ENCODE results near the gene TTN. TPM values are rescaled to one million over a fixed set of nuclear protein-coding genes. Genes with fewer than 3 reads are reported as not detected.
A peak's percentile ranks its signal among the peaks of the same experiment; 100 is the strongest.

Gene TTN
- total and polyA plus RNA-seq, 8 donors = 0.96 to 13.8 (median 8.3) TPM

DNA sequence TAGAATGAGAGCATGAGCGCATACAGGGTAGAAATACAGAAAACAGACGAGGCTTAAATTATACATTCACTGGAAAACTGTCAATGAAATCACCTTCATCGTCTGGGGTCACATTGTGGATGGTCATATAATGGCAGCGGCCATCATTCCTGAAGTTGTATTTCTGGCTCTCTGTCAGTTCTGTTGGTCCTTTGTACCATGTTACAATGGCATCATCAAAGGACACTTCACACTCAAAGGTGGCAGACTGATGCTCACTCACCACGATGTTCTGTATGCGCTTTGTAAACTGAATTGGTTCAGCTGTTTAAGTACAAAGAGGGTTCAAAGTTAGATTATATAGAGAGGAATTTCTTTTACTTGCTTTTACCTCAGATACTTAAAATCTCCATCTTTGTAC is 104.9 kb downstream of the TTN start:
- 86% methylated on average over 6 of the region's 6 CpGs for WGBS, 2 donors
- no peaks in the 10 kb centered on the region for H3K4me1 ChIP-seq
- no peaks in the 10 kb centered on the region for H3K27me3 ChIP-seq
- H3K4me3 ChIP-seq = no peak overlapping the region
- no peak for DNase-seq
- no peak for FAIRE-seq
- no peak for ATAC-seq
- no peak overlapping the region for H3K27ac ChIP-seq
- peaks cover 0 to 21% (median 0%) of the 10 kb centered on the region in 3 donors for H3K36me3 ChIP-seq
- intact Hi-C loops (cut with DNase I) = no loop called here
- TF ChIP-seq, protein P1, sequence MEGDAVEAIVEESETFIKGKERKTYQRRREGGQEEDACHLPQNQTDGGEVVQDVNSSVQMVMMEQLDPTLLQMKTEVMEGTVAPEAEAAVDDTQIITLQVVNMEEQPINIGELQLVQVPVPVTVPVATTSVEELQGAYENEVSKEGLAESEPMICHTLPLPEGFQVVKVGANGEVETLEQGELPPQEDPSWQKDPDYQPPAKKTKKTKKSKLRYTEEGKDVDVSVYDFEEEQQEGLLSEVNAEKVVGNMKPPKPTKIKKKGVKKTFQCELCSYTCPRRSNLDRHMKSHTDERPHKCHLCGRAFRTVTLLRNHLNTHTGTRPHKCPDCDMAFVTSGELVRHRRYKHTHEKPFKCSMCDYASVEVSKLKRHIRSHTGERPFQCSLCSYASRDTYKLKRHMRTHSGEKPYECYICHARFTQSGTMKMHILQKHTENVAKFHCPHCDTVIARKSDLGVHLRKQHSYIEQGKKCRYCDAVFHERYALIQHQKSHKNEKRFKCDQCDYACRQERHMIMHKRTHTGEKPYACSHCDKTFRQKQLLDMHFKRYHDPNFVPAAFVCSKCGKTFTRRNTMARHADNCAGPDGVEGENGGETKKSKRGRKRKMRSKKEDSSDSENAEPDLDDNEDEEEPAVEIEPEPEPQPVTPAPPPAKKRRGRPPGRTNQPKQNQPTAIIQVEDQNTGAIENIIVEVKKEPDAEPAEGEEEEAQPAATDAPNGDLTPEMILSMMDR (IDR thresholded peaks at IDR 0.05) = no peak
- no peaks in the 10 kb centered on the region for H3K9me3 ChIP-seq

DNA sequence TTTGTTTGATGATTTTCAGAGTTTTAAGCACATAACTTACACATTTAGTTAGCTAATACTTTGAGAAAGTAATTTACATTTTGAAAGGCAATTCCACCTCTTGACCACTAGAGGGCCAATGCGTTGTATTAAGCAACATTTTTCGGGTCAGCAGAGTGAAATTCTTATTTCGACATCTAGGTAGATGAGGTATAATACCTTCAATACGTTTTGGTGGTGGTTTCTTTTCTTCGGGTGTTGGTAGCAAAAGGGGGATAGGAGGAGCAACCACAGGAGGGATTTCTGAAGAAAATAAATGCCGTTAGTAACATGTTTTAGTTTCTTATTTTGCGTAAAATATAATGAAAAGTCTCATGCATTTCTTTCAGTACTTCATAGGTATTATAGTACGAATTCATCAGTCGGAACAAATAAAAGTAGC is 106.3 kb downstream of the TTN start:
- TF ChIP-seq, protein P1 (IDR thresholded peaks at IDR 0.05) = peak; percentile 55 to 81 (median 67)
- no peaks in the 10 kb centered on the region for H3K27me3 ChIP-seq
- FAIRE-seq = peak; percentile 86
- 58 to 59% methylated on average over 9 of the region's 9 CpGs for WGBS, 2 donors
- no peak overlapping the region for H3K27ac ChIP-seq
- H3K36me3 ChIP-seq = peaks cover 0 to 15% (median 0%) of the 10 kb centered on the region in 3 donors
- H3K4me3 ChIP-seq = no peak overlapping the region
- intact Hi-C loops (cut with DNase I) = no loop called here
- peak in 1 of 4 donors; percentile 48 for ATAC-seq
- H3K9me3 ChIP-seq = no peaks in the 10 kb centered on the region
- no peak for DNase-seq
- H3K4me1 ChIP-seq = no peaks in the 10 kb centered on the region

DNA sequence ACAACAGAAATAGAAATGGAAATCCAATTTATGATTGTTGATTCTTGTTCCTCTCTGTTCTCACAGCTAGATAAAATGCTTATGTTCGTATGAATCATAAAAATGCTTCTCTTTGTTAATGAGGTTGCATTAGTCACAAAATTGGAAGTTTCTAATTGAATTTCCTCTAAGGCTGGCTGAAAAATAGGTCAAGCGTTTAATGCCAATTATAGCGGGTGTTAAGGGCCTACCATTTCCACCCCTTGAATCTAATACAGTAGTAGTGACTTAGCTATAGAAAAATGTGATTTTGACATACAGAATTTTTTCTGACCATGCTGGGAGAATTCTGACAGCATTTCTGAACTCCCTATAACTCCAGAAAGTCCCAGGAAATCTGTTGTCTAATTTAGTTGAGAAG is 107.1 kb downstream of the TTN start:
- no peak for FAIRE-seq
- Histone ChIP-seq H3K36me3 (peaks cover 0 to 17% (median 0%) of the 10 kb centered on the region in 3 donors), H3K4me1 (no peaks in the 10 kb centered on the region), H3K27me3 (no peaks in the 10 kb centered on the region), H3K9me3 (no peaks in the 10 kb centered on the region), H3K4me3 (no peak overlapping the region), H3K27ac (no peak overlapping the region)
- TF ChIP-seq, protein P1 (IDR thresholded peaks at IDR 0.05) = no peak
- ATAC-seq = no peak
- DNase-seq = no peak
- whole genome bisulfite sequencing, 2 donors = 86 to 89% methylated on average over 3 of the region's 3 CpGs
- intact Hi-C loops (cut with DNase I) = no loop called here

DNA sequence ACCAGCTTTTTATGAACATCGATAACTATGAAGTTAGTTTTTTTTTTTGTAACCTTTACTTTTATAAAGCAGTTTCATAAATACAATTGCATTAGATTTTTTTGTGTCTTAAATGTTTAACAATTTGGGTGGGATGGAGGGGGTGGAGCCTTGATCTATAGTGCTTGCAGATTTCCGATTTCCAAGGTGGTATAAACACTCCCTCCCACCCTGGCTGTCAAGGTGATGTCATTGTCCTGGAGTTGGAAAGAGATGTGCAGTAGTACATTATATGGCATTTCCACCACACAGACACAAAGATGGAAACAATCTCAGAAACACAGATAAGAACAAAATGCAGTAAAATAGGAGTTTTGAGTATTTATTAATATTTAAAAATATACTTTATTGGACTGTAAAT is 114.4 kb downstream of the TTN start:
- no peak for ATAC-seq
- TF ChIP-seq, protein P1 (IDR thresholded peaks at IDR 0.05) = no peak
- no peaks in the 10 kb centered on the region for H3K27me3 ChIP-seq
- no peak overlapping the region for H3K27ac ChIP-seq
- peaks cover 0 to 30% (median 0%) of the 10 kb centered on the region in 3 donors for H3K36me3 ChIP-seq
- intact Hi-C loops (cut with DNase I) = no loop called here
- H3K9me3 ChIP-seq = no peaks in the 10 kb centered on the region
- WGBS, 2 donors = 82 to 84% methylated on average over 2 of the region's 2 CpGs
- no peak for DNase-seq
- FAIRE-seq = no peak
- H3K4me1 ChIP-seq = no peaks in the 10 kb centered on the region
- no peak overlapping the region for H3K4me3 ChIP-seq

DNA sequence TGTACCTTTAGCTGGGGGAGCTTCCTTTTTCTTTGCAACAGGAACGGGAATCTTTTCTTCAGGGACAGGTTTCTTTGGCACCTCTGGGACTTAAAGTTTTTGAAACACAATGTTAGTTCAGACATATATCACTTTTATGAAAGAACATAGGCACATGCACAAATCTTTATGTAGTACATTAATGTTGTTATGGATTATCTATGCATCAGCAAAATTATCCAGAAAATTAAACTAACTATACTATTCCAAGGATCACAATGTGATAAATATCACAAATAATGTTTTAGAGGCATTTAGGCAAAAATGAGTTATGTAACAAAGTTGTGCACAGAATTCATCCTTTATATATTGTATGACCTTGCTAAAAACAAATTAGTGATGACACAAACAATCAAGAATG is 117.4 kb downstream of the TTN start:
- Histone ChIP-seq H3K27me3 (no peaks in the 10 kb centered on the region), H3K27ac (no peak overlapping the region), H3K9me3 (no peaks in the 10 kb centered on the region), H3K4me3 (no peak overlapping the region), H3K36me3 (peaks cover 0 to 20% (median 0%) of the 10 kb centered on the region in 3 donors), H3K4me1 (no peaks in the 10 kb centered on the region)
- TF ChIP-seq, protein P1 (IDR thresholded peaks at IDR 0.05) = no peak
- intact Hi-C loops (cut with DNase I) = no loop called here
- DNase-seq (no peak), ATAC-seq (no peak), FAIRE-seq (no peak)
- WGBS, 2 donors = 75 to 83% methylated on average over 1 of the region's 1 CpG
